T47D (cell line): ENCODE measurements around the gene LRRC8C.

Experiments used
- DNase-seq, 2 experiments: peaks; one replicate each; pipeline versions ENCODE4 v3.0.0 to v3.0.0-alpha.2; 2011 to 2012; ENCODE audit warnings: low read depth in 1 of 2, low spot score in 1 of 2
- JUND ChIP-seq: IDR thresholded peaks from 2 replicates; pipeline ENCODE4 v1.6.1; 2012; ENCODE audit warnings: low read depth
- in situ Hi-C: cut with HindIII; loops from 2 replicates; pipeline ENCODE4 v1.10.0; 2016; ENCODE audit warnings: low sequenced_read_pairs, low pct_unique_long_range_greater_than_20kb

Gene LRRC8C

DNA sequence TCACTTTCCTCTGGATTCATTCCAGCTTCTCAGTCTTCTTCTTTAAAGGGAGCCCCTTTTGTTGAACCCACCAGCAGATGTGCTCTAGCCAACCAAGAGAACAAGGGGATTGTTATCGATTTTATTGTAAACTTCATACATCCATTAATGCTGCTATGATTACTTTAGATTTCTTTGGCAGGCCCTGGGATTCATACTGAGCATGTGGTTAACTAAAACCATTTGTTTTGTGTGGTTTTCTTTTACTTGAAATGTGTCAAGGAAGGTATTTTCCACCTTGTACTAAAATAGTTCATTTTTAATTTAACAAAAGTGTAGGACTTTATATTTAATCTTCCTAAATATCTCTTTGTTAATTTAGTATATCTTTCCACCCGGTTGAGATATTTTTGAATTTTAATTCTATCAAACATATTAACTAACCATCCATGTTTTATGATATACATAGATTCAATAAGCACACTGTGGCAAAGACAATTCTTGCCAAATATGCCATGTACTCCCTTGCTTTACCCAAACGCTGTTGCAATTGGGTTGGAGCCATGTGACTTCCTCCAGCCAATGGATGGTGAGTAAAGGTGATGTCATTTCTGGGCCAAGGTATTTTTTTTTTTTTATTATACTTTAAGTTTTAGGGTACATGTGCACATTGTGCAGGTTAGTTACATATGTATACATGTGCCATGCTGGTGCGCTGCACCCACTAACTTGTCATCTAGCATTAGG is 113.7 kb downstream of the LRRC8C start:
- no peak for TF ChIP-seq JUND
- no peak for DNase-seq
- in situ Hi-C loops, result no loop called here

DNA sequence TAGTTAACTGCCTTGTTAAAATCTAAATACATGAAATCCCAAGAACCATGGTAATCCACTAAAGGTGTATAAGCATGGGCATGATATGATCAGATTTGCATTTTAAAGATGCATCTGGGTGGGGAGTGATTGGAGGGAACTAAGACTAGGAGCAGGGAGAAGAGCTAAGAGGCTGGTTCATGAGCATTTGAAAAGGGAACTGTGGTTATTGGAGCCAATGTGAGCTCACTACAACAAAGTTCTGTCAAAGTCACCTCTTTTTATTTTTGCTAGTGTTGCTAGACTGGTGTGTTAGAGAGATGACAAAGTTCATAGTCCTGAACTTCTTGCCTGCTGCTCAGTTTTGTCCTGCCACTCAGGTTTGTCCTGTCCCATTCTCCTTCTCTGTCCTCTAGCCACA is 120.8 kb downstream of the LRRC8C start:
- TF ChIP-seq JUND, result no peak
- in situ Hi-C loops, result no loop called here
- no peak for DNase-seq

DNA sequence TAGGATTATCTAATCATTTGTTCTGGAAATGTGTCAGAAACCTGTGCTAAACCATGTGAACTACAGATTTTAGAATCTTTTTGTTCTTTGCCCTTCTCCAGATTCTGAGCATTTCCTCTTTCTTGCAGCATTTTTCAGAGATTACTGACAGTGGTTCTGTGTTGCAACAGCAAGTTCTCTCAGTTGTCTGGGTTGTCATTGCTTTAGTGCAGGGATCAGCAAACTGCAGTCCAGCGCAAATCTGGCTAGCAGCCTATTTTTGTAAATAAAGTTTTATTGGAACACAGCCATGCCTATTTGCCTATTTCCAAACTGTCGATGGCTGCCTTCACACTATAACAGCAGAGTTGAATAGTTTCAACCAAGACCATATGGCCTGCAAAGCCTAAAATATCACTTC is 121.6 kb downstream of the LRRC8C start:
- DNase-seq, result no peak
- in situ Hi-C loops, result no loop called here
- TF ChIP-seq JUND, result no peak

DNA sequence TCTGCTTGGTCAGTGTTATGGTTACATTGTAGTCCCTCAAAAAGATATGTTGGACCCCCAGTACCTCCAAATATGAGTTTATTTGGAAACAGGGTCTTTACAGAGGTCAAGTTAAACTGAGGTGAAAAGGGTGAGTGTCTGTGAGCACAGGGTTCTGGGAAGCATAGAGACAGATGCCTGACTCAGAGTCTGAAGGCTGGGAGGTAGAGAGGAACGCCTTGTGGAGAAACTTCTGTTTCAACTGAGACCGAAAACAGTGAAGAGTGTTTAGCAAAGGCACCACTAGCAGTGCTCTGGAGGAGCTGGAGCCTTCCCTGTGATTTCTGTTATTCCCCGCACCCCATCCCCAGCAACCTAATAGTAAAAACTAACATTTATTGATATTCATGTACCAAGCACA is 122.7 kb downstream of the LRRC8C start:
- DNase-seq, result no peak
- in situ Hi-C loops, result no loop called here
- no peak for TF ChIP-seq JUND

DNA sequence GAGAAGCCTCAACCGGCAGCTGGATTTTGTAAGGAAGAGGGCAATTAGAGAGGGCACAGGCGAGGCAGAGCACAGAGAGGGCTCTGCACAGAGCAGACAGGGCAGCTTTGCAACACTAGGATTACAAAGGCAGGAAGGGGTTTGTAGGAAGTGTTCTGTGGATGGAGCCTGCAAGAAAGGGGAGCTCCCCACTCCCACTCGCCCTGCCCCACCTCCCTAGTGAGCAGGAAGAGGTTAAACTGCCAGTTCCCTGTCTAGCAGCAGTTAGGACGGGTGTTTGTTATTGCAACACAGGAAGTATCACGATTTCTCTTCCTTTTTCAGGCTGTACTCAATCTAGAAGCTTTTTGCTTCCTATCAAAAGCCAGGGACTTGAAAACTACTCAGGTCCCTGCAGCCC is 124.6 kb downstream of the LRRC8C start:
- no peak for TF ChIP-seq JUND
- no peak for DNase-seq
- in situ Hi-C loops, result no loop called here

DNA sequence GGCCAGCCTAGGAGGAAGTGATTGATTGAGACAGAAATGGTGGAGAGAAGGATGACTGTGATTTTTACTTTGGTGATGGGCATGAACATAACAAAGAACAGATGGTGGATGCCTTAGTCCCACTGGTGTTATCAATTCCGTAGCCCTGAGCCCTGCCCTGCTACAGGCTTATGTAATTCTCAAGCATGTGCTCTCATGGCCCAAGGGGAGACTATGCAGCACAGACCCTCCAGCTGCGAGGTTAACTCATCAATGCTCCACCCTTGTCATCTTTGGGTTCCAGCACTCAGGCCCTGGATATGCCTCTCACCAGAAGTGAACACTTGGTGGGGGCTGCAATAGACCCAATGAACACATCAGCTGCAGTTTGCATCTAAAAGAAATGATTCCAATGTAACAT is 125.2 kb downstream of the LRRC8C start:
- no peak for DNase-seq
- TF ChIP-seq JUND, result no peak
- in situ Hi-C loops, result no loop called here

DNA sequence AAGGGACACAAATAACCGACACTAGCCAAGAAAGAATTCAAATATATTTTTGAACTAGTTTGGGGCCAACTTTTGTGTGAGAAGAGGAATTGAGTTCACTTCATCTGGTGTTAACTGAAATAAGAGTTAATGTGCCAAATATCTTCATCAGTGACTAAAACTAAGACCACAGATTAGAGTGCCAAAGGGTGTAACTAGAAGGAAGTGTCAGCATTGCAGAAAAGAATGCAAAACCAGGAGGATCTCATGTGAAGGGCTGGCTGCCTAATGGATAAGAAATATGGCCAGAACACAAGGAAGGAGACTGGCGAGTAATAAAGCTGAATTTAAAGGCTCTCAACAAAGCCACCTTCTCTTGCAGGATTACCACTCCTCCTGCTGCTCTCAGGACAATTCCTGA is 126.1 kb downstream of the LRRC8C start:
- DNase-seq, result no peak
- no peak for TF ChIP-seq JUND
- in situ Hi-C loops, result no loop called here

DNA sequence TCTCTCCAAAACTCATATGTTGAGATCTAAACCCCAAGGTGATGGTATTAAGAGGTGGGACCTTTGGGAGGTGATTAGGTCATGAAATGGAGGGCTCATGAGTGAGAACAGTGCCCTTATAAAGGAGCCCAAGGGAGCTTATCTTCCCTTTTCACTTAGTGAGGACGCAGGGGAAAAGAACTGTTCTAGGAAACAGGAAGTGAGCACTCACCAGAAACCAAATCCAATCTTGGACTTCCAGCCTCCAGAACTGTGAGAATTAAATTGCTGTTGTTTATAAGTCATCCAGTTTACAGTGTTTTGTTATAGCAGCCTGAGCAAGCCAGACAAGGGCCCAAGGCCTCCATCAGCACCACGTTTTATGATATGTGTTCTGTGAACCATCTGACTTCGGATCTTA is 127.6 kb downstream of the LRRC8C start:
- no peak for DNase-seq
- no peak for TF ChIP-seq JUND
- in situ Hi-C loops, result no loop called here

DNA sequence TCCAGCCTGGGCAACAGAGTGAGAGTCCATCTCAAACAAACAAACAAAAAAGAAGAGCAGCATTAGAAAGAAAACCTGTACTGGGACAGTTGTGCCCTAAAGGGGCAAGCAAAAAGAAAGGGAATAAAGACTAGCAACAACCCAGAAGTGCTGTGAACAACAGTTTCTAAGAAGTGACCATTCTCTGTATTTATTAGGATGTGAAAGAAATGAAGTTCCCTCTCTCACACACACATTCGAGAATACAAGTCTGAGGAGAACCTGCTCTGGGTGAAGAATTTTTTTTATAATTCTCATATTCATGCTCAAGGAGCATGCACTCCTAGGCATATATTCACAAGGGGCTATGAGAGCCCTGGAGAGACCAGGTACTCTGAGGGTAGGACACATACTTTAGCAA is 128.4 kb downstream of the LRRC8C start:
- in situ Hi-C loops, result no loop called here
- DNase-seq, result no peak
- TF ChIP-seq JUND, result no peak

DNA sequence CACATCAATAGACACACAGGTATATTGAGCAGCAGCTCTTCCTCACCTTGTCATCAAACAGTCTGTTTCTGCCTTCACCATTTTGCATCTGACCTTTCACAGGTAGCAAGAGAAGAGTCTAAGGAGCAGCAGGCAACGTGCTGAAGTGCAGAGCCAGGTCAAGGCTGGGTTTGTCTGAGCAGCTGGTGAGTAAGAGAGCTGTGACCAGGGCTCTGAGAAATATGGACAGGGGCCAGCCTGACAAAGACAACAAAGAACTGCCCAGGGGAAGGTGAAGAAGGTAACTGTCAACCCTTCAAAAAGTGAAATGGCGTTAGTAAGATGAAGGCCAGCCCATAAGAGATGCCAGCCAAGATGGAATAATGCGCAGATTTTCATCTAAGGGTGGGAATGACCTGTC is 129.0 kb downstream of the LRRC8C start:
- DNase-seq, result no peak
- in situ Hi-C loops, result no loop called here
- no peak for TF ChIP-seq JUND

DNA sequence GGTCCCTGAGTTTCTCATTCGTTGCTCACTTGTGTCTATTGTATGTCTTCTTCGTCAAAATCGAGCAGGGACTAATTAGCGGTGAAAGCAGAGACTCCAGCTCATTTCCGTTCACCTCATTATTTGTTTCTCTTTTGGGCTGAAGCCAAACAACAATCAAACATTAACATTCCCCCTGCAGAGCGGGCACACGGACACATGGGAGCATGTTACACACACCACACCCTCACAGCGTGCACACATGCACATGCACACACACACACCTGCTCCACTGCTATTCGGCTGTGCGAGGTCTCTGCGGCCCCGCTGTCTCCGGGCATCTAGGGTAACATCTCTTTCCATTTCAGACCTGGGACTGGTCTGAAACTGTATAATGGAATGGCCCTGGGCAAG is 129.5 kb downstream of the LRRC8C start:
- in situ Hi-C loops, result no loop called here
- no peak for DNase-seq
- no peak for TF ChIP-seq JUND

DNA sequence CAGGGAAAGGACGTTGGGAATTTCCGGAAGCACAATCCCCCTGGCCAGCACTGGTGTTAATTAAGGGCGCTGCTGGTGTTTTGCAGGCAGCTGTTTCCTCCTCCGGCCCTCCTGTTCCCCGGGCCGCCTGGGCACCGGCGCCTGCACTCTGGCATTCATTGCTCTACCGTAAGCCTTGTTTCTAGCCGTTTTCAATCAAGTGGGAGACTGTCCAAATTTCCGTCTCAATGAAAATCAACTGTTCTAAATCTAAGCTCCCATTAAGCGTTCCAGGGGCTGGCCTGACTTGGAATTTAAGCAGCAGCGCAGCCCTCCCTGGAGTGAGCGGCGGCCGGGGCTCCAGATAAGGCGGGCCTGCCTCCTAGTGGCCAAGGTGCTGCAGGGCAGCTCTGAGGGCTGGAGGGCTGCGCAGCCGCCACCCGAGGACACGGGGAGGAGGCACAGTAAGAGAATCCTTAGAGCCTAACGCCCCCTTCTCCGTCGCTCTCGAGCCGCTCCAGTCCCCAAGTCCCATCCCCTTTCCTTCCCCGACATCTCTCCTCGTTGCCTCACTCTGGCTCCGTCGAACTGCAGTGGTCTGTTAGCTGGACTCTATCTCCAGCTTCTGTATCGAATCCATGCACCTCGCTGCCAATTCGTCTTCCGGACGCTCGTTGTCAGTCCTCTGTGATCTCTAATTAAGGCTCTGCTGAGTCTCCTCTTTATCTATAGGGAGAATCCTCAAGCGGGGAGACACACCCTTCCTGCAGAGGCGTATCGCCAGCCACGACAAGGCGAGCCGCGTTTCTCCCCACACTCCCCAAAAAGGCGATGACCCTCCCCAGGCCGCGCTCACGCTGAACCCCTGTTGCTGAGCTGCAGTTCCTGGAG is 130.1 kb downstream of the LRRC8C start:
- no peak for TF ChIP-seq JUND
- peak; percentile 50 to 64 for DNase-seq
- in situ Hi-C loops, result no loop called here

DNA sequence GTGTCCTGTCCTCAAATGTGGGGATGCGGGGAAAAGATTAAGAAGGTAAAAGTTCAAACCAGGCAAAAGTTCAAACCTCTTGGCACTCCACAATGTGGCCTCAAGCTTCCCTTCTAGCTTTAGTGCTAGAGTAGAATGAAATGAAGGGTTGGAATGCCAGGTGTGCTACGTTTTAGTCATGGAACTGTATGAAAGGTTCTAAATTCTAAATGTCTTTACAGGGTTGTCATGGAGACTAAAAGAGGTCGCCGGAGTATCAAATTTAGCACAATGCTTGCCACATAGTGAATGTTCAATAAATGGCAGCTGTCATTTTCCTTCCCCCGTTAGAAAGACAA is 130.7 kb downstream of the LRRC8C start:
- no peak for DNase-seq
- in situ Hi-C loops, result no loop called here
- no peak for TF ChIP-seq JUND
